C4-2B (cell line): ENCODE results near the gene CA5A.
A peak's percentile ranks its signal among the peaks of the same experiment; 100 is the strongest.

Source experiments
- H3K27ac ChIP-seq: fragments of 450-650 bp; 2 replicates; pipeline ENCODE4 v1.5.1; 2017
- ZFX ChIP-seq: fragments of 450-650 bp; IDR thresholded peaks from 2 replicates; pipeline ENCODE4 v1.6.1; 2017
- TF ChIP-seq, protein P1 (sequence below): fragments of 450-650 bp; conservative IDR thresholded peaks from 2 replicates; pipeline ENCODE4 v1.5.1; 2017; ENCODE audit warnings: mild to moderate bottlenecking

The CA5A gene

DNA sequence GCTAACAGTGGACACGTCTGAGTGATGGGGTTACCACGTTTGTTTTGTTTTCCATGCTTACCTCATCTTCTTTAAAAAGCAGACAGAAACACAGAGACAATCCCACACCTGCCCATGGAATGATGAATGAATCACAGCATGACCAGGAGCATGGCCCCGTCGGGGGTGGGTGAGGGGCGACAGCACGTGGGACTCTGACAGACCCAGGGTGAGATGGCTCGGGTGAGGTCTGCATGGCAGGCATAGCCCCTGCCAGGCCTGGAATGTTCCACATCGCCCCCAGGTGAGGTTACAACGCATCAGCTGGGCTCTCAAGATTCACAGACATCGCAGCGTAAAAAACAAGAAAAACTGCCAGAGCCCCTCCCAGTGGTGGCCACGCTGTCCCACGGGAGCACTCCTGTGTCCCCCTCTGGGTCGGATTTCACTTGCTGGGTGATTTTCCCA, 85.2 kb downstream of the CA5A start:
- TF ChIP-seq, protein P1, sequence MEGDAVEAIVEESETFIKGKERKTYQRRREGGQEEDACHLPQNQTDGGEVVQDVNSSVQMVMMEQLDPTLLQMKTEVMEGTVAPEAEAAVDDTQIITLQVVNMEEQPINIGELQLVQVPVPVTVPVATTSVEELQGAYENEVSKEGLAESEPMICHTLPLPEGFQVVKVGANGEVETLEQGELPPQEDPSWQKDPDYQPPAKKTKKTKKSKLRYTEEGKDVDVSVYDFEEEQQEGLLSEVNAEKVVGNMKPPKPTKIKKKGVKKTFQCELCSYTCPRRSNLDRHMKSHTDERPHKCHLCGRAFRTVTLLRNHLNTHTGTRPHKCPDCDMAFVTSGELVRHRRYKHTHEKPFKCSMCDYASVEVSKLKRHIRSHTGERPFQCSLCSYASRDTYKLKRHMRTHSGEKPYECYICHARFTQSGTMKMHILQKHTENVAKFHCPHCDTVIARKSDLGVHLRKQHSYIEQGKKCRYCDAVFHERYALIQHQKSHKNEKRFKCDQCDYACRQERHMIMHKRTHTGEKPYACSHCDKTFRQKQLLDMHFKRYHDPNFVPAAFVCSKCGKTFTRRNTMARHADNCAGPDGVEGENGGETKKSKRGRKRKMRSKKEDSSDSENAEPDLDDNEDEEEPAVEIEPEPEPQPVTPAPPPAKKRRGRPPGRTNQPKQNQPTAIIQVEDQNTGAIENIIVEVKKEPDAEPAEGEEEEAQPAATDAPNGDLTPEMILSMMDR = no peak
- TF ChIP-seq ZFX = no peak
- H3K27ac ChIP-seq = no peak overlapping the region; the same call in 1 of the 2 replicates

DNA sequence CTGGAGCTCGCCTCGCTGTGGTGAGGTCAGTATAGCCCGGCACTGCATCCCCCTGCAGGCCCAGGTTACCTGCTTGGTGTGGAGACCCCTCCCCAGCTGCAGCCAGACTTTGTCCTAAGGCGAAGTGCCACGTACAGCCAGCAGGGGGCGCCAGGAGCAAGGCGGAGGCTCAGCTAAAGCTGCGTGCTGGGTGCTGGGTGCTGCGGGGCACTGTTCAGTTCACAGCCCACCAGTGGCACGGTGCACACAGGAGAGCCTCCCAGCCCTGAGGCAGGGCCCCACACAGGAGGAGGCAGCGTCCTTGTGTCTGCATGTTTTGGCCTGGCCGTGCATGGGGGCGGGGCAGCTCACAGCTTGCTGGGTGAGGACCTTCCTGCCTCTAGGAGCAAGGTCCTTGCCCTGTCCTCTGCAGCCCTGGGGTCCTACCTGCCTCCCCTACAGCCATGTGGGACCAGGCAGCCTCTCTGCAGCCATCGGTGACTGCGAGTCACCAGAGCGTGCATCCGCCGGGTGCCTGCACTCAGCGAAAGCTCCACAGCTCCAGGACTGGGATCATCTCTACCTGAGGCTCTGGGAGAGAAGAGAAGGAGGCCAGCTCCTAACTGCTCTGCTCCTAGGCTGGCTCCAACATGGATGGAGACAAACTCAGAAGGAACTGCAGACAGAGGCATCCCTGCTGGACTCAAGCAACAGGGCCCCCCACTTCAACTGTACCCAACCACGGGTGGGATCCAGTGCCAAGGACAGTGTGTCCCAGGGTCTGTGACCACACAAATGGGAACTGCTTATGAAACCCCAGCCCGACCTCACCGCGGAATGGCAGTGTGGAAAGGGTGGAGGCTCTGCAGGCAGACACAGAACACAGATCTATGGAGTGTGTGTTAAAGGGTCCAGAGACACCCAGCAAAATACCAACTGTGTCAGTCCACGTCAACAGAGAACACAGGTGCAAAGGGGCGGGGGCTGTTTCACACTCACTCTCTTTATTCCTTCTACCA, 86.0 kb downstream of the CA5A start:
- peak overlapping the region; percentile 31; the same call in 1 of the 2 replicates for H3K27ac ChIP-seq
- TF ChIP-seq, protein P1 = peak; percentile 97
- no peak for TF ChIP-seq ZFX

DNA sequence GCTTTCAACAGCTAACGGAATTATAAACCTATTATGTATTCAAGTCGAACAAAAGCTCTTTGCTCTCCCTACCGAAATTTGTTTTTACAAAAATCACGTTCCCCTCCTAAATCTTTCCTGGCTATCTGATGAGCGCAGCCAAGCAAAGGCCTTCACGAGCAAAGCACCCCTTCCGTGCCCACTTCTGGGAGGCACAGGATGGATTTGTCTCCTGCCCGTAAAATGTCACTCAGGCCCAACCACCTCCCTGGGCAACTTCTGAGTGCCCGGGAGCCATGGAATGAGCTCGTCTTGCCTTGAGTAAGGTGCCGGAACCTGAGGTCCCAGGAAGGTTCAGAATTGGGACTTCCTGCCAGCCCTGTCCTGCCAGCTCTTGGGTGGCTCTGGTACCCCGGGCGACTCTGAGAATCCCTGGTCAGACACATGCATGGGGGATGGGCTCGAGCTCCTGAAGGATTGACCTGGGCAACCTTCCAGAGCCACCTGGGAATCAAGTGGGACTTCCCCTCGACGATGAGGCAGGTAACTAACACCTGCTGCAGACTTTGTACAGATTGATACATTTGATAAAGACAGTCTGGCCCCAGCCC, 86.8 kb downstream of the CA5A start:
- TF ChIP-seq, protein P1 = 0 out of 2 replicates have a peak, but pooled peaks have one; percentile 40
- no peak for TF ChIP-seq ZFX
- no peak overlapping the region; the same call in 1 of the 2 replicates for H3K27ac ChIP-seq

DNA sequence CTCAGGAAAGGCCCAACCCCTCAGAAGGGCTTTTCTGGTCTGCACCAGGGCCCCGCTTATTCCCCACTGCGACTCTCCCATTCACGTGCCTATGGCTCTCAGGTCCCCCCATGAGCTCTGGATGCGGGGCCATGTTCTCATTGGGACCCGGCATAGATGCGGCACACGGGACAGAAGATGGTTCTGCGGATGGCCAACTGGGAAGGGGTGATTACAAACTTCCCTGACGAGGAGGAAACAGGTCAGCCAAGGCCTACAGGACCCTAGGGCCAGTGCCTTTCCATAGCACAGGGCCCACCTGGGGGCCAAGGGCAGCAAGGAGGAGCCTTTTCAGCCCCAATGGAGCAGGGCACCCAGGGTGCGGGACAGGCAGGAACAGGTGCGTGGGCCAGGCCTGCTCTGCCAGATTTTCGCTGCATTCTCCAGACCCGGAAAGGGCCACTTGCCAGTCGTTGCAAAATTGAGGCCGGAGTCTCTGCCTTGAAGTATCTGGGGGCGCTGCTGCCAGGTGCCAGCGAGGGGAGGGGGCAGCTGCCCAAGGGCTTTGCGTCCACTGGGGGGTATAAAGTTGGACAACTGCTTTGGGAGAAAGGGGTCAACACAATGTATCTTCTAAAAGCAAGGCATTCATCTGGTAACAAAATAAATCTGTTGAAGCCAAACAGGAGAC, 87.5 kb downstream of the CA5A start:
- TF ChIP-seq, protein P1 = no peak
- no peak for TF ChIP-seq ZFX
- no peak overlapping the region for H3K27ac ChIP-seq

DNA sequence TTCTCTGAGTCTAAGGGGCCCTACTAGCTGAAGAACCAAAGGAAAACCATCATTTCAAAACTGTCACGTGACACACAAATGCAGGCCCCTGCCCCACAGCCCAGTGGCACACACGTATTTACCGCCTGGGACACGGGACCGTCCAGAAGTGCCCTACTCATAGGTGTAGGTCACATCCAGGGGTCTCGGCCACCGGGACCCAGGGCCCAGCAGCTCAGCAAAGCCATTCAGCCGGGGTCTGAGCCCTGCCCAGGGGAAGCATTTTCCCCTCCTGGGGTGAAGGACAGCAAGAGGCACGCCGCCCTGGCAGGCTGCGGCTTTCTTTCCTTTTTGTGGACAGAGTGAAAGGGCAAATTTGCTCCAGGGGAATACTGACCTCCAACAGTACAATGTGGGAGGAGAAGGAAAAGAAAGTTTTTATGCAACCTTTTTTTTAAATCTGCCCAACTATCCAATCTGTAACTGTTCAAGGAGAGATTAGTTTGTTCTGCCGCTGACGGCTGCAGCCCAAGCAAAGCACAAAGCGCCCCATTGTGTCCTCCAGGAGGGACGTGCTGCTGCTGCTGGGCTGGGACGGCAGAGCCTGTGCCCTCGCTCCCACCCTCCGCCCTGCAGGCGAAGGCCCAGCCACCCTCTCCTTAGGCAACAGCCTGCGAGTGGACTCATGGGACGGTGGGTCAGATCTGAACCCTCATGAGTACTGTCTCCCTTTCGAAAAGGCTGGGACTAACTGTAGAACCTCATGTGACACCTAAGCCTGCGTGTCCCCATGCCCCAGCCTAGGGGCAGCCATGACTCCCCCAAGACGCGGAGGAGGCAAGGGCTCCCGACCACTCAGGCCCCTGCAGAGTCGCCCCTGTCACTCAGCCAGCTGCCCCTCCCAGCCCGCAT, 88.3 kb downstream of the CA5A start:
- TF ChIP-seq, protein P1 = no peak
- no peak for TF ChIP-seq ZFX
- no peak overlapping the region for H3K27ac ChIP-seq

DNA sequence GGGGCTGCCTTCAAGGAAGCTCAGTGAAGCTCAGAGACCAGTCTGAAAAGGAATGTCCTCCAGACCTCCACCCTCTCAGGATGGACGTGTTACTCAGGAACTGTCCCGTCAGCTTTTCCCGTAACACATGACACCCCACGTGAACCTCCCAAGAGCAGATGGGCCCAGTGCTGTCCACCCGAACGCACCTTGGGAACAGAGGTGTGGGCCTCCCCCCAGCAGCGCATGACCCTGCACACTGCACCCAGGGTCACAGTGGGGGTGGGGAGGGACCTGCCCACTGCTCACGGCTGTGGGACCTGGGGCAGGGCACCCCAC, 88.9 kb downstream of the CA5A start:
- TF ChIP-seq, protein P1 = no peak
- H3K27ac ChIP-seq = no peak overlapping the region
